ENCODE data around the gene LTB4R2. TPM values are rescaled to one million over a fixed set of nuclear protein-coding genes. Genes with fewer than 3 reads are reported as not detected.
A peak's percentile ranks its signal among the peaks of the same experiment; 100 is the strongest.

Gene LTB4R2
- total RNA-seq, 2 donors from 2014 or later, result 19.5 to 27.3 TPM

- Histone ChIP-seq H3K27me3 (replicated peaks; ENCODE audit: insufficient read depth) (no peaks in the 10 kb centered on the region), H3K36me3 (peaks cover 0 to 6% of the 10 kb centered on the region in 2 donors), H3K9me3 (no peaks in the 10 kb centered on the region), H3K27ac (peak within 1 kb of the TSS in 1 of 2 donors; percentile 1), H3K4me1 (replicated peaks) (no peaks in the 10 kb centered on the region), H3K4me3 (no peak within 1 kb of the TSS)
- no peak for TF ChIP-seq CTCF (IDR thresholded peaks at IDR 0.05)
- peak; percentile 12 for TF ChIP-seq POLR2A (IDR thresholded peaks at IDR 0.05)
- no peak for TF ChIP-seq POLR2AphosphoS5 (IDR thresholded peaks at IDR 0.05)
- intact Hi-C loops (cut with DNase I), result no loop called here
- DNase-seq (ENCODE audit: low spot score), result no peak
- WGBS, result 79% methylated on average over 14 of the region's 14 CpGs
Observed at GRCh38 chr14:24262821-24263733, 46.9 kb upstream of the LTB4R2 start, which contains the start of gene TGM1. TSS of gene TGM1 (minus strand) at chr14:24263177. CDS start at chr14:24262352, 825 bp downstream.

GRCh38 chr14:24263848-24264247 is 46.1 kb upstream of the LTB4R2 start:
- H3K4me1 ChIP-seq (replicated peaks), result no peaks in the 10 kb centered on the region
- peak overlapping the region in 1 of 2 donors; percentile 1 for H3K27ac ChIP-seq
- H3K27me3 ChIP-seq (replicated peaks; ENCODE audit: insufficient read depth), result no peaks in the 10 kb centered on the region
- no peaks in the 10 kb centered on the region for H3K9me3 ChIP-seq
- no peak for TF ChIP-seq CTCF (IDR thresholded peaks at IDR 0.05)
- peak; percentile 5 for TF ChIP-seq POLR2AphosphoS5 (IDR thresholded peaks at IDR 0.05)
- peaks cover 0 to 6% of the 10 kb centered on the region in 2 donors for H3K36me3 ChIP-seq
- WGBS, result 54% methylated on average over 6 of the region's 6 CpGs
- DNase-seq (ENCODE audit: low spot score), result no peak
- H3K4me3 ChIP-seq, result no peak overlapping the region
- intact Hi-C loops (cut with DNase I), result no loop called here

GRCh38 chr14:24264298-24264697 is 45.6 kb upstream of the LTB4R2 start:
- 28% methylated on average over 6 of the region's 6 CpGs for WGBS
- DNase-seq (ENCODE audit: low spot score), result no peak
- no peaks in the 10 kb centered on the region for H3K27me3 ChIP-seq (replicated peaks; ENCODE audit: insufficient read depth)

GRCh38 chr14:24266344-24267244 is 43.3 kb upstream of the LTB4R2 start:
- intact Hi-C loops (cut with DNase I), result no loop called here
- TF ChIP-seq CTCF (IDR thresholded peaks at IDR 0.05) (no peak), POLR2A (IDR thresholded peaks at IDR 0.05) (no peak), POLR2AphosphoS5 (IDR thresholded peaks at IDR 0.05) (no peak)
- no peaks in the 10 kb centered on the region for H3K4me1 ChIP-seq (replicated peaks)
- H3K36me3 ChIP-seq, result peaks cover 0 to 6% of the 10 kb centered on the region in 2 donors
- H3K27me3 ChIP-seq (replicated peaks; ENCODE audit: insufficient read depth), result no peaks in the 10 kb centered on the region
- no peak overlapping the region for H3K27ac ChIP-seq
- WGBS, result 91% methylated on average over 18 of the region's 18 CpGs
- H3K9me3 ChIP-seq, result no peaks in the 10 kb centered on the region
- DNase-seq (ENCODE audit: low spot score), result no peak
- H3K4me3 ChIP-seq, result no peak overlapping the region

More at GRCh38 chr14:24264298-24264697, 45.6 kb upstream of the LTB4R2 start:
- intact Hi-C loops (cut with DNase I), result no loop called here
- Histone ChIP-seq H3K9me3 (no peaks in the 10 kb centered on the region), H3K36me3 (peaks cover 0 to 6% of the 10 kb centered on the region in 2 donors), H3K4me1 (replicated peaks) (no peaks in the 10 kb centered on the region), H3K4me3 (no peak overlapping the region), H3K27ac (peak overlapping the region in 1 of 2 donors; percentile 1)
- TF ChIP-seq CTCF (IDR thresholded peaks at IDR 0.05) (no peak), POLR2AphosphoS5 (IDR thresholded peaks at IDR 0.05) (no peak), POLR2A (IDR thresholded peaks at IDR 0.05) (no peak)

All from prostate gland (tissue), 2 donors.